Measurements from ENCODE around the gene ATP8B1.

GRCh38 chr18:57784034-57784800 is 18.9 kb downstream of the ATP8B1 start:
- TF ChIP-seq POLR2A (IDR thresholded peaks at IDR 0.05) (no peak), CTCF (IDR thresholded peaks at IDR 0.05) (no peak)
